RWPE1 (cell line): ENCODE results near the gene ZNF385B.

ENCODE experiments used
- CTCF ChIA-PET: fragments of 350-600 bp; sonication (Branson Sonifier 250); formaldehyde crosslinking; extraction: SDS; loops from one replicate; lab custom pipeline; 2021; lab: Yijun Ruan, JAX
- POLR2A ChIA-PET: fragments of 400-600 bp; formaldehyde crosslinking; extraction: SDS; loops from one replicate; lab custom pipeline; 2020; ENCODE audit warnings: antibody characterized with exemption; ENCODE audit not compliant: low non-redundant PET; lab: Yijun Ruan, JAX
- DNase-seq: peaks from one replicate; pipeline ENCODE4 v3.0.0; 2012; ENCODE audit warnings: low spot score
- H3K27ac ChIP-seq: fragments of 450-650 bp; 2 replicates; pipeline ENCODE4 v1.5.1; 2017
- CTCF ChIP-seq: fragments of 450-650 bp; conservative IDR thresholded peaks from 2 replicates; pipeline ENCODE4 v1.5.1; 2017; ENCODE audit warnings: low read depth, mild to moderate bottlenecking

Gene ZNF385B

GRCh38 chr2:179715196-179715595 is 146.2 kb downstream of the ZNF385B start:
- H3K27ac ChIP-seq = no peak overlapping the region
- ChIA-PET POLR2A (no interaction called here), CTCF (no interaction called here)
- DNase-seq = no peak
- no peak for TF ChIP-seq CTCF

- ChIA-PET CTCF (no interaction called here), POLR2A (no interaction called here)
- no peak for TF ChIP-seq CTCF
- no peak overlapping the region for H3K27ac ChIP-seq
- DNase-seq = no peak
These were observed 148.6 kb downstream of the ZNF385B start for GRCh38 chr2:179712825-179713224.

- ChIA-PET POLR2A (no interaction called here), CTCF (no interaction called here)
- DNase-seq = no peak
- TF ChIP-seq CTCF = no peak
- H3K27ac ChIP-seq = no peak overlapping the region
These were observed 150.0 kb downstream of the ZNF385B start for GRCh38 chr2:179711375-179711774.

GRCh38 chr2:179703702-179704101 is 157.7 kb downstream of the ZNF385B start:
- TF ChIP-seq CTCF = no peak
- no peak for DNase-seq
- POLR2A ChIA-PET = no interaction called here
- no peak overlapping the region for H3K27ac ChIP-seq
- CTCF ChIA-PET = no interaction called here

- CTCF ChIA-PET = no interaction called here
- no peak for DNase-seq
- POLR2A ChIA-PET = no interaction called here
- TF ChIP-seq CTCF = no peak
- H3K27ac ChIP-seq = no peak overlapping the region
These were observed 158.5 kb downstream of the ZNF385B start for GRCh38 chr2:179702912-179703311.

GRCh38 chr2:179701524-179702110 is 159.8 kb downstream of the ZNF385B start:
- CTCF ChIA-PET = no interaction called here
- no peak for DNase-seq
- H3K27ac ChIP-seq = no peak overlapping the region
- no peak for TF ChIP-seq CTCF
- POLR2A ChIA-PET = no interaction called here
